ENCODE results near the gene EXOSC7. TPM values are rescaled to one million over a fixed set of nuclear protein-coding genes. Genes with fewer than 3 reads are reported as not detected.

The EXOSC7 gene
- total and polyA plus RNA-seq, 2 experiments from 2014 or later = 31.1 to 53.5 TPM

DNA sequence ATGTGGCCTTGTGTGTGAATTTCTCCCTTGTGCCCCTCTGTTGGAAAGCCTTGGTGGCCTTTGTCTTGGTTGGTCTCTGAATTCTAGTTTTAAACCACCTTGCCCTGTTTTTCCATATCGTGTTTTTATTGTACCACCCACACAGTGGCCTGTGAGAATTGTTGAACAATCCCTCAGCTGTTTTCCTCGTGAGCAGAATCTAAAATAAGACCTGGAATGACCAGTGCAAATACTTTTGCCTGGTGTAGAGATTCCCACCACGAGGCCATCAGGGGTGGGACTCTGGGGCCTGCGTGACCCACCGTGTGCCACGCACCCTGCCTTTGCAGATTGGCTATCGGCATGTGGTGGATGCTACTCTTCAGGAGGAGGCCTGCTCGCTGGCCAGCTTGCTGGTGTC lies 31.0 kb downstream of the EXOSC7 start:
- Histone ChIP-seq H3K9me3 (ENCODE audit: low read depth) (no peaks in the 10 kb centered on the region), H3K36me3 (ENCODE audit: low read depth) (peaks cover 12% of the 10 kb centered on the region), H4K20me1 (ENCODE audit: insufficient read depth) (no peaks in the 10 kb centered on the region), H3K4me3 (no peak overlapping the region), H3K4me2 (ENCODE audit: unreplicated experiment) (no peak overlapping the region), H2AFZ (no peak overlapping the region), H3F3A (ENCODE audit: insufficient read depth) (peaks cover 43% of the 10 kb centered on the region), H3K9ac (no peak overlapping the region), H3K79me2 (ENCODE audit: insufficient read depth) (no peaks in the 10 kb centered on the region), H3K4me1 (ENCODE audit: insufficient read depth) (peaks cover 43% of the 10 kb centered on the region), H3K27me3 (replicated peaks; ENCODE audit: insufficient read depth) (no peaks in the 10 kb centered on the region), H3K9me2 (ENCODE audit: insufficient read depth) (no peaks in the 10 kb centered on the region), H3K27ac (no peak overlapping the region)
- no peak for DNase-seq
- in situ Hi-C loops (cut with MboI) = no loop called here
- TF ChIP-seq EZH2 (IDR thresholded peaks at IDR 0.05; ENCODE audit: insufficient read depth, poor library complexity, severe bottlenecking) = no peak
- TF ChIP-seq EZH2phosphoT487 (IDR thresholded peaks at IDR 0.05; ENCODE audit: insufficient read depth, low read depth) = no peak
- 95 to 98% methylated on average over 8 of the region's 8 CpGs for WGBS, 2 experiments (ENCODE audit: low coverage in 1 of 2, low lambda C conversion rate in 2 of 2, missing lambda C conversion rate in 2 of 2)

DNA sequence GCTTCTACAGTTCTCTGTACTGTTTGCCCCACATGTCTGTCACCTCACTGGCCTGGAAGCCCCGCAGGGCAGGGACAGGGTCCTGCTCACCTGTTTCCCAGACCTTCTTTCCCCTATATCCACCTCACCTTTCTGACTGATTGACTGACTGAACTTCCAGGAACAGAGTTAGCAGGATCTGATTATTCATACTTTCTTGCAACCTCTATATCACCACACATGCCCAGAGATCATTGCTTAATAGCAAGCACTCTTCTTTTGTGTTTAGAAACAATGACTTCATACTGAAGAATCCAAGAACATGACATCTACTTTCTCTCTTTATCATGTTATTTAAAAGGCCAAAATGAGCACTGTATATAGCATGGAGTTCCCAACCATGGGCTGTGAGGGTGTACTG lies 32.1 kb downstream of the EXOSC7 start:
- H3K4me3 ChIP-seq = no peak overlapping the region
- H3K9me2 ChIP-seq (ENCODE audit: insufficient read depth) = no peaks in the 10 kb centered on the region
- peaks cover 51% of the 10 kb centered on the region for H3F3A ChIP-seq (ENCODE audit: insufficient read depth)
- H2AFZ ChIP-seq = no peak overlapping the region
- no peaks in the 10 kb centered on the region for H4K20me1 ChIP-seq (ENCODE audit: insufficient read depth)
- H3K9ac ChIP-seq = no peak overlapping the region
- in situ Hi-C loops (cut with MboI) = no loop called here
- peak; percentile 87 for DNase-seq
- H3K9me3 ChIP-seq (ENCODE audit: low read depth) = no peaks in the 10 kb centered on the region
- no peak for TF ChIP-seq EZH2 (IDR thresholded peaks at IDR 0.05; ENCODE audit: insufficient read depth, poor library complexity, severe bottlenecking)
- no peak for TF ChIP-seq EZH2phosphoT487 (IDR thresholded peaks at IDR 0.05; ENCODE audit: insufficient read depth, low read depth)
- H3K4me1 ChIP-seq (ENCODE audit: insufficient read depth) = peaks cover 53% of the 10 kb centered on the region
- H3K4me2 ChIP-seq (ENCODE audit: unreplicated experiment) = peak overlapping the region; percentile 21
- H3K27me3 ChIP-seq (replicated peaks; ENCODE audit: insufficient read depth) = no peaks in the 10 kb centered on the region
- peak overlapping the region; percentile 48 for H3K27ac ChIP-seq
- WGBS, 2 experiments (ENCODE audit: low coverage in 1 of 2, low lambda C conversion rate in 2 of 2, missing lambda C conversion rate in 2 of 2) = 100% methylated on average over 1 of the region's 1 CpG
- no peaks in the 10 kb centered on the region for H3K79me2 ChIP-seq (ENCODE audit: insufficient read depth)
- peaks cover 11% of the 10 kb centered on the region for H3K36me3 ChIP-seq (ENCODE audit: low read depth)

DNA sequence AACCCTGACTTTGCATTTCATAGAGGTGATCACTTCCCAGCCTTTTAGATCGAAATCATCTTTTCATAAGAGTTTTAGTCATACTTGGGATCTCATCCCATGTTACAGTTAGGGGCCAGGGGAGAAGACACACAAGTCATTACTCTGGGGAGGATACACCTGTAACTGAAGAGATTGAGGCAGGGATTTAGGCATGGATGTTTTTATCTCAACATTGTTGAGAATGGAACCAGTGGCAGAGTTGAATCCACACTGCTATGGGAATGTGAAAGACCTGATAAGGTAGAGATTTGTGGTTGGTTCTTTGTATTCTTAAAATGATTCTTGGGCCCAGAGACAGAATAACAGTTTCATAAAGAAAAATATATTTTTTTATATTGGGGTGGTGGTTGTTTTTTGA lies 33.8 kb downstream of the EXOSC7 start:
- peaks cover 63% of the 10 kb centered on the region for H3K4me1 ChIP-seq (ENCODE audit: insufficient read depth)
- TF ChIP-seq EZH2phosphoT487 (IDR thresholded peaks at IDR 0.05; ENCODE audit: insufficient read depth, low read depth) (no peak), EZH2 (IDR thresholded peaks at IDR 0.05; ENCODE audit: insufficient read depth, poor library complexity, severe bottlenecking) (no peak)
- no peak overlapping the region for H3K27ac ChIP-seq
- peaks cover 51% of the 10 kb centered on the region for H3F3A ChIP-seq (ENCODE audit: insufficient read depth)
- H3K9me2 ChIP-seq (ENCODE audit: insufficient read depth) = no peaks in the 10 kb centered on the region
- H4K20me1 ChIP-seq (ENCODE audit: insufficient read depth) = no peaks in the 10 kb centered on the region
- H3K4me3 ChIP-seq = no peak overlapping the region
- H3K9me3 ChIP-seq (ENCODE audit: low read depth) = no peaks in the 10 kb centered on the region
- no peaks in the 10 kb centered on the region for H3K79me2 ChIP-seq (ENCODE audit: insufficient read depth)
- H3K36me3 ChIP-seq (ENCODE audit: low read depth) = peaks cover 7% of the 10 kb centered on the region
- in situ Hi-C loops (cut with MboI) = no loop called here
- 90 to 97% methylated on average over 1 of the region's 1 CpG for WGBS, 2 experiments (ENCODE audit: low coverage in 1 of 2, low lambda C conversion rate in 2 of 2, missing lambda C conversion rate in 2 of 2)
- H3K9ac ChIP-seq = no peak overlapping the region
- DNase-seq = no peak
- H2AFZ ChIP-seq = no peak overlapping the region
- H3K4me2 ChIP-seq (ENCODE audit: unreplicated experiment) = no peak overlapping the region
- H3K27me3 ChIP-seq (replicated peaks; ENCODE audit: insufficient read depth) = no peaks in the 10 kb centered on the region

DNA sequence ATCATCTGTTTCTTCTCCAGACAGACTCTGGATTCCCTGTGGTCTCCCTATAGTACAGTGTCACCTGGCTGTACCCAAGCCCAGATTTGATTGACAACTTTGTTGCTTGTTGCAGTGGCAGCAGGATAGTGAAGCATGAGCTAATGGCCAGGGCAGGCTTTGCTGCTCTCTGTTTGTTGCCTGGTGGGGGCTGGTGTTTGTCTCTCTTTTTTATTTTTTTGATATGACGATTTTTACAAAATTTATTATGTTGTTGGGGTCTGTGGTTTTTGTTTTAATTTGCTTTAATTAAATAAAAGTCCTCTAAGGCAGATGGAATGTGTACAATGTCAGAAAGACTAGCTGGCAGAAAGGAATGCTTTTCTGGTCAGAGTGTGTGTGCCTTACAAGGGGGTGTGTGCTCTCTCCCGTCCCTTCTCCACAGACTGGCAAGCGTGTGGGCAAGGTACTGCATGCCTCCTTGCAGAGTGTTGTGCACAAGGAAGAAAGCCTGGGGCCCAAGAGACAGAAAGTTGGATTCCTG lies 34.8 kb downstream of the EXOSC7 start:
- peak; percentile 88 for DNase-seq
- Histone ChIP-seq H2AFZ (no peak overlapping the region), H3K4me3 (peak overlapping the region; percentile 56), H3K9me2 (ENCODE audit: insufficient read depth) (no peaks in the 10 kb centered on the region), H3K4me1 (ENCODE audit: insufficient read depth) (peaks cover 63% of the 10 kb centered on the region), H3K9ac (peak overlapping the region; percentile 74), H3K27me3 (replicated peaks; ENCODE audit: insufficient read depth) (no peaks in the 10 kb centered on the region), H3K9me3 (ENCODE audit: low read depth) (no peaks in the 10 kb centered on the region), H3K79me2 (ENCODE audit: insufficient read depth) (no peaks in the 10 kb centered on the region), H3F3A (ENCODE audit: insufficient read depth) (peaks cover 51% of the 10 kb centered on the region), H4K20me1 (ENCODE audit: insufficient read depth) (no peaks in the 10 kb centered on the region), H3K36me3 (ENCODE audit: low read depth) (no peaks in the 10 kb centered on the region), H3K4me2 (ENCODE audit: unreplicated experiment) (peak overlapping the region; percentile 79), H3K27ac (peak overlapping the region; percentile 93)
- in situ Hi-C loops (cut with MboI) = no loop called here
- no peak for TF ChIP-seq EZH2phosphoT487 (IDR thresholded peaks at IDR 0.05; ENCODE audit: insufficient read depth, low read depth)
- no peak for TF ChIP-seq EZH2 (IDR thresholded peaks at IDR 0.05; ENCODE audit: insufficient read depth, poor library complexity, severe bottlenecking)
- 0 to 2% methylated on average over 3 of the region's 3 CpGs for WGBS, 2 experiments (ENCODE audit: low coverage in 1 of 2, low lambda C conversion rate in 2 of 2, missing lambda C conversion rate in 2 of 2)

All from GM23248 (cell line).